IPS-15b (cell line): ENCODE data around the gene NDUFA1.
"Not testable (repeated sequence)": the region's sequence is repeated elsewhere in the genome, so short reads cannot be mapped to it uniquely, and the experiment has no call there.

Experiments
- H3K27me3 ChIP-seq: one replicate; pipeline ENCODE4 v1.6.1; 2013; ENCODE audit warnings: low read length; ENCODE audit not compliant: control insufficient read depth, insufficient read depth
- H3K36me3 ChIP-seq: one replicate; pipeline ENCODE4 v1.6.1; 2013; ENCODE audit warnings: low read length; ENCODE audit not compliant: control insufficient read depth, insufficient read depth
- H3K4me1 ChIP-seq: one replicate; pipeline ENCODE4 v1.6.1; 2013; ENCODE audit warnings: mild to moderate bottlenecking, low read length; ENCODE audit not compliant: control insufficient read depth, insufficient read depth
- H3K4me3 ChIP-seq: one replicate; pipeline ENCODE4 v1.5.1; 2013; ENCODE audit warnings: low read depth, low read length
- H3K9ac ChIP-seq: one replicate; pipeline ENCODE4 v1.6.1; 2013; ENCODE audit warnings: low read depth, mild to moderate bottlenecking, low read length
- H3K9me3 ChIP-seq: one replicate; pipeline ENCODE4 v1.6.1; 2013; ENCODE audit warnings: mild to moderate bottlenecking, low read length; ENCODE audit not compliant: control insufficient read depth, insufficient read depth

Gene NDUFA1

GRCh38 chrX:119880552-119881437 lies 9.2 kb downstream of the NDUFA1 start:
- no peak overlapping the region for H3K9ac ChIP-seq
- no peaks in the 10 kb centered on the region for H3K36me3 ChIP-seq
- H3K9me3 ChIP-seq: no peaks in the 10 kb centered on the region
- no peaks in the 10 kb centered on the region for H3K4me1 ChIP-seq
- no peak overlapping the region for H3K4me3 ChIP-seq
- no peaks in the 10 kb centered on the region for H3K27me3 ChIP-seq

GRCh38 chrX:119885554-119886428 lies 14.2 kb downstream of the NDUFA1 start:
- no peak overlapping the region for H3K9ac ChIP-seq
- no peaks in the 10 kb centered on the region for H3K27me3 ChIP-seq
- no peaks in the 10 kb centered on the region for H3K4me1 ChIP-seq
- H3K9me3 ChIP-seq: no peaks in the 10 kb centered on the region
- H3K36me3 ChIP-seq: no peaks in the 10 kb centered on the region
- no peak overlapping the region for H3K4me3 ChIP-seq

- no peak overlapping the region for H3K9ac ChIP-seq
- peak overlapping the region; percentile 53 for H3K4me3 ChIP-seq
- no peaks in the 10 kb centered on the region for H3K4me1 ChIP-seq
- no peaks in the 10 kb centered on the region for H3K36me3 ChIP-seq
- no peaks in the 10 kb centered on the region for H3K27me3 ChIP-seq
- no peaks in the 10 kb centered on the region for H3K9me3 ChIP-seq
Observed at GRCh38 chrX:119887721-119888425, 16.2 kb downstream of the NDUFA1 start.

- not testable (repeated sequence) for H3K9me3 ChIP-seq, H3K9ac ChIP-seq, H3K4me1 ChIP-seq, H3K27me3 ChIP-seq, H3K4me3 ChIP-seq, H3K36me3 ChIP-seq
Observed at GRCh38 chrX:119890626-119891025, 19.0 kb downstream of the NDUFA1 start.

- not testable (repeated sequence) for H3K4me1 ChIP-seq, H3K4me3 ChIP-seq, H3K9ac ChIP-seq, H3K27me3 ChIP-seq, H3K36me3 ChIP-seq, H3K9me3 ChIP-seq
Observed at GRCh38 chrX:119891961-119892692, 20.5 kb downstream of the NDUFA1 start.

GRCh38 chrX:119895843-119896326 lies 24.3 kb downstream of the NDUFA1 start, which contains the start of gene AKAP14:
Gene AKAP14 (plus strand): TSS chrX:119895893. CDS start chrX:119903224, 7,331 bp downstream.
- H3K9me3 ChIP-seq: no peaks in the 10 kb centered on the region
- no peak within 1 kb of the TSS for H3K4me3 ChIP-seq
- H3K4me1 ChIP-seq: no peaks in the 10 kb centered on the region
- no peak within 1 kb of the TSS for H3K9ac ChIP-seq
- no peaks in the 10 kb centered on the region for H3K27me3 ChIP-seq
- H3K36me3 ChIP-seq: no peaks in the 10 kb centered on the region

DNA sequence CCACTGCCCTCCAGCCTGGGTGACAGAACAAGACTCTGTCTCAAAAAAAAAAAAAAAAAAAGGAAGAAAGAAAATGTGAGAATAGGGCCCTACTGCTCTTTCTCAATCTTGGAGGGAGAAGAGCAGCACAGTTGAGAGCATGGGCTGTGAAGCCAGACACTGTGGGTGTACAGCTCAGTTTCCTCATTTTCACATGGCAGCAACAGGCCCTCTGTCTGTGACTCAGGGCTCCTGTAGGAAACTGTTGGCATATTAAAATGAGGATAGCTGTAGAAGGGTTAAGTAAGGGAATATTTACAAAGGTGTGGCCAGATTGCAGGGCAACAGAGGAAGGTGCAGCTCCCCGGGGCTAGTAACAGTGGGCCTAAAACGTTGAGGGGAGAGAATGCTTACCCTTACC lies 27.5 kb downstream of the NDUFA1 start:
- Histone ChIP-seq H3K4me3 (no peak overlapping the region), H3K9me3 (no peaks in the 10 kb centered on the region), H3K4me1 (no peaks in the 10 kb centered on the region), H3K27me3 (no peaks in the 10 kb centered on the region), H3K36me3 (no peaks in the 10 kb centered on the region), H3K9ac (no peak overlapping the region)

DNA sequence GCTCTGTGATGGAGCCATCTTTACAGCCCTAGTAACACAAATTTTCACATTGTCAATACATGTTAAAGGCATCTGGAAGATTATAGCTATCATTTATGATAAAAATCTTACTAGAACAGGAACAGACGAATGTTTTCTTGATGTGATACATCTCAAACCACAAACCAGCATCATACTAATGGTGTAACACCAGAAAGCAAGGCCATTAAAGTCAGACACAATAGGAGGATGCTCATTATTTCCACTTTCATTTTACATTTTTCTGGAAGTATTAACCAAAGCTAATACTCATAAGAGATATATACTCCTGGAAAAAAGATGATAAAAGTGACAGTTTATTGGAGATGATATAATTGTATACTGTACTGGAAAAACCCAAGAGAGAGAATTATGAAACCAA lies 29.3 kb downstream of the NDUFA1 start:
- Histone ChIP-seq H3K27me3 (no peaks in the 10 kb centered on the region), H3K4me1 (no peaks in the 10 kb centered on the region), H3K36me3 (no peaks in the 10 kb centered on the region), H3K9me3 (no peaks in the 10 kb centered on the region), H3K9ac (no peak overlapping the region), H3K4me3 (no peak overlapping the region)

GRCh38 chrX:119916310-119916709 lies 44.7 kb downstream of the NDUFA1 start:
- no peak overlapping the region for H3K4me3 ChIP-seq
- H3K27me3 ChIP-seq: no peaks in the 10 kb centered on the region
- H3K9me3 ChIP-seq: no peaks in the 10 kb centered on the region
- no peak overlapping the region for H3K9ac ChIP-seq
- no peaks in the 10 kb centered on the region for H3K4me1 ChIP-seq
- H3K36me3 ChIP-seq: no peaks in the 10 kb centered on the region

- Histone ChIP-seq H3K36me3 (no peaks in the 10 kb centered on the region), H3K4me1 (no peaks in the 10 kb centered on the region), H3K4me3 (no peak overlapping the region)
Observed at GRCh38 chrX:119917877-119918276, 46.2 kb downstream of the NDUFA1 start.

More at GRCh38 chrX:119917877-119918276, 46.2 kb downstream of the NDUFA1 start:
- Histone ChIP-seq H3K27me3 (no peaks in the 10 kb centered on the region), H3K9ac (no peak overlapping the region), H3K9me3 (no peaks in the 10 kb centered on the region)
